Brain microvascular endothelial cell (primary cell): Measurements from ENCODE around the gene DLG1.
A peak's percentile ranks its signal among the peaks of the same experiment; 100 is the strongest.

ENCODE experiments used
- DNase-seq: peaks from one replicate; pipeline ENCODE4 v3.0.0-alpha.2; 2020
- H3K27ac ChIP-seq: fragments of 250-450 bp; sonication (Bioruptor Pico); 2 replicates; pipeline ENCODE4 v1.5.1; 2020; ENCODE audit warnings: mild to moderate bottlenecking, moderate library complexity
- H3K27me3 ChIP-seq: fragments of 250-450 bp; sonication (Bioruptor Pico); replicated peaks from 2 replicates; pipeline ENCODE4 v1.5.1; 2020; ENCODE audit warnings: mild to moderate bottlenecking
- H3K36me3 ChIP-seq: fragments of 250-450 bp; sonication (Bioruptor Pico); replicated peaks from 2 replicates; pipeline ENCODE4 v1.5.1; 2020; ENCODE audit warnings: mild to moderate bottlenecking
- H3K4me3 ChIP-seq: 2 replicates; pipeline ENCODE4 v1.5.1; 2011; ENCODE audit warnings: low read depth, mild to moderate bottlenecking, control low read depth, low read length, moderate library complexity
- in situ Hi-C: cut with HindIII; loops from 2 replicates; pipeline ENCODE4 v1.10.0; 2017; ENCODE audit warnings: low sequenced_read_pairs, low pct_ligation_motif_present
- TF ChIP-seq, protein P1 (sequence below): IDR thresholded peaks from 2 replicates; pipeline ENCODE4 v1.5.1; 2011; ENCODE audit warnings: low read depth, mild to moderate bottlenecking, moderate library complexity, low read length, control low read depth, inconsistent platforms; ENCODE audit errors: missing control alignments

Gene DLG1

DNA sequence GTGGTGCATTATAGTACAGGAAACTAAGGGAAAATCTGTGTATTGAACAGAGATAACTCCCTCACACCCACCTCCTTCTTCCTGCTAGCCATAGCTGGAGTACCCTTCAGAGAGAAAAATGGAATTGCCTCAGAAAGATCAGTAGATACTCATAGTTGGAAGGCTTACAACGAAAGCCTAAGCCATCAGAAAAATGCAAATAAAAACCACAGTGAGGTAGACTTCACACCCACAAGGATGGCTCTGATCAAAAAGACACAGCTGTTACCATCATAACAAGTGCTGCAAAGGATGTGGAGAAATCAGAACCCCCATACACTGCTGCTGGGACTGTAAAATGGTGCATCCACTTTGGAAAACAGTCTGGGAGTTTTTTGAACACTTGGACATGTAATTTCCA lies 7.4 kb upstream of the DLG1 start:
- no peak for DNase-seq
- Histone ChIP-seq H3K4me3 (no peak overlapping the region), H3K27ac (peak overlapping the region; percentile 99), H3K36me3 (no peaks in the 10 kb centered on the region), H3K27me3 (no peaks in the 10 kb centered on the region)
- in situ Hi-C loops, result no loop called here
- TF ChIP-seq, protein P1, sequence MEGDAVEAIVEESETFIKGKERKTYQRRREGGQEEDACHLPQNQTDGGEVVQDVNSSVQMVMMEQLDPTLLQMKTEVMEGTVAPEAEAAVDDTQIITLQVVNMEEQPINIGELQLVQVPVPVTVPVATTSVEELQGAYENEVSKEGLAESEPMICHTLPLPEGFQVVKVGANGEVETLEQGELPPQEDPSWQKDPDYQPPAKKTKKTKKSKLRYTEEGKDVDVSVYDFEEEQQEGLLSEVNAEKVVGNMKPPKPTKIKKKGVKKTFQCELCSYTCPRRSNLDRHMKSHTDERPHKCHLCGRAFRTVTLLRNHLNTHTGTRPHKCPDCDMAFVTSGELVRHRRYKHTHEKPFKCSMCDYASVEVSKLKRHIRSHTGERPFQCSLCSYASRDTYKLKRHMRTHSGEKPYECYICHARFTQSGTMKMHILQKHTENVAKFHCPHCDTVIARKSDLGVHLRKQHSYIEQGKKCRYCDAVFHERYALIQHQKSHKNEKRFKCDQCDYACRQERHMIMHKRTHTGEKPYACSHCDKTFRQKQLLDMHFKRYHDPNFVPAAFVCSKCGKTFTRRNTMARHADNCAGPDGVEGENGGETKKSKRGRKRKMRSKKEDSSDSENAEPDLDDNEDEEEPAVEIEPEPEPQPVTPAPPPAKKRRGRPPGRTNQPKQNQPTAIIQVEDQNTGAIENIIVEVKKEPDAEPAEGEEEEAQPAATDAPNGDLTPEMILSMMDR, result no peak

GRCh38 chr3:197303452-197303851 lies 5.0 kb upstream of the DLG1 start:
- in situ Hi-C loops, result no loop called here
- Histone ChIP-seq H3K27ac (peak overlapping the region; percentile 48), H3K27me3 (no peaks in the 10 kb centered on the region), H3K36me3 (no peaks in the 10 kb centered on the region), H3K4me3 (no peak overlapping the region)
- DNase-seq, result no peak
- TF ChIP-seq, protein P1, result no peak

DNA sequence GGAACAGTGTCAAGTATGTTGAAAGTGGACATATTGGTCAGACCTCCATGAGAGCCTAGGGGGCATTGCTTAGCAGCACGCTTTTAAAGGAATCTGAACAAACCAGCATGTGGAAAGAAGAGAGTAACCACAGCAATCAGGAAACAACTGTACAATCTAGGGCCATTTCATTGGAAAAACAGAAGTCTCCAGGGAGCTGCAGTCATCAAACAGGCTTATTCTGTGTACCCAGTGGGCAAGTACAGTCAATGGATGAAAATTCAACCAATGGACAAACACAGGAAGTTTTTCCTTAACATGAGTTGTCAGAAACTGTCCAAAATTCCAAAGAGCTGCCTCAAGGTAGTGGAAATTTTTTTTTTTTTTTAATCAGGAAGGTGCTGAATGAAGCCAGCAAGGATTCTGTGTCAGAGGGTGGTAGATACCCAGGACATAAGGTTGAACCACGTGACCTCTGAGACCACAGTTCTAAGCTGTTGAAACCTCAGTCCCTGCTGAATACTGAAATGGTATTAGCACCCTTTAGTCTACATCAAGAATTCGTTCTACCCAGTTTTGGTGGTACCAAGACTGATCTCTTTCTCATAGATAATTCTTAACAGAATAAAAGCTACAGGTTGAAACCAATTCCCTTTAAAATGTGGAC lies 4.4 kb upstream of the DLG1 start:
- H3K36me3 ChIP-seq, result peaks cover under 1% of the 10 kb centered on the region
- H3K27me3 ChIP-seq, result no peaks in the 10 kb centered on the region
- no peak overlapping the region for H3K4me3 ChIP-seq
- peak; percentile 88 for DNase-seq
- peak overlapping the region; percentile 48 for H3K27ac ChIP-seq
- TF ChIP-seq, protein P1, result peak; percentile 23
- in situ Hi-C loops, result no loop called here

GRCh38 chr3:197302033-197302432 lies 3.6 kb upstream of the DLG1 start:
- Histone ChIP-seq H3K36me3 (peaks cover 8% of the 10 kb centered on the region), H3K4me3 (no peak overlapping the region), H3K27me3 (no peaks in the 10 kb centered on the region), H3K27ac (peak overlapping the region; percentile 48)
- in situ Hi-C loops, result no loop called here
- no peak for DNase-seq
- TF ChIP-seq, protein P1, result no peak

- H3K27me3 ChIP-seq, result no peaks in the 10 kb centered on the region
- no peak overlapping the region for H3K4me3 ChIP-seq
- H3K36me3 ChIP-seq, result peaks cover 13% of the 10 kb centered on the region
- in situ Hi-C loops, result no loop called here
- no peak for DNase-seq
- TF ChIP-seq, protein P1, result no peak
- no peak overlapping the region for H3K27ac ChIP-seq
Measured at GRCh38 chr3:197300361-197300760, 1.9 kb upstream of the DLG1 start.
